Fibroblast of skin of right quadriceps (primary cell): ENCODE data around the gene VEGFA.
A peak's percentile ranks its signal among the peaks of the same experiment; 100 is the strongest.

Experiments used
- DNase-seq: peaks from one replicate; pipeline ENCODE4 v3.0.0-alpha.2; 2013

VEGFA gene

DNA sequence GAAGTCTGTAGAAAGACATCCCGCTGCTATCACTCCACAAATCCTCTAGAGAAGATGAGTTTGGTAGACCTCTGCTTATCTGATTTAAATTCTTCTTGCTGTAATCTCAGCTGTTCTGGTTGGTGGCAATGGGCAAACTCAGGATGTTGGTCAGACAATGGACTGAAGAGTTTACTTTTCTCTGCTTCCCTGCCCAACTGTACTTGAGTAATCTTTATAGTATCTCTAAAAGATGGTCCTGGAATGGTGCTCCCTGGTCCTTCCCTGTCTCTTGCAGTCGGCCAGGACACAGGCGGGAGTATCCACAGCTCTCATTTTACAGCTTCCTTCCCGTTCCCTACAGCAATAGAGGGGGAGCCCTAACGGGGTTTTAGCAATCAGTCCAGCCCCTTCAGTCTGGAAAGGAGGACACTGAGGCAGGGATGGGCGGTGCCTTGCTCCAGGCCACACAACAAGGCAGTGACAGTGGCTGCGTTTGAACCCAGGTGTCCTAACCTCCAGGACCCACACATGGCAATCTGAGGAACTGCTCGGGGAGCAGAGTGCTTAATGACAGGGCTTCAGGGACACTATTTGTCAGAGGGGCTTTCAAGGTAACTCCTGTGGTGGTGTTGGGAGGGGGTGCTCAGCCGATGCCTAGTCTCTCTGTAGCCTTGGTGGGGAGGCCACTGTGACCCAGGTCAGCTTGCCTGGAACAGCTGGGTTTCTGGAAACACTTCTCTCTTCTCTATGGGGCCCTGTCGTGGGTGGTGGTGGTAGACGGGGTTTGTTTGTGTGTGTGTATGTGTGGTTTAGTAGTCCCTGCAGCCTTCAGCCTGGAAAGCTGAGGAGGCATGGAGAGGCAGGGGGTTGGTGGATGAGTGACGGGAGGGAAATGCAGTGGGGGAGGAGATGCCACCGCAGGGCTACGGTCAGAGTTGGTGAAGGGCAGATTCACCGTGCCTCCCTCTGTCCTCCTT lies 9.5 kb upstream of the VEGFA start:
- DNase-seq, result no peak

GRCh38 chr6:43761666-43762409 lies 8.2 kb upstream of the VEGFA start:
- no peak for DNase-seq

DNA sequence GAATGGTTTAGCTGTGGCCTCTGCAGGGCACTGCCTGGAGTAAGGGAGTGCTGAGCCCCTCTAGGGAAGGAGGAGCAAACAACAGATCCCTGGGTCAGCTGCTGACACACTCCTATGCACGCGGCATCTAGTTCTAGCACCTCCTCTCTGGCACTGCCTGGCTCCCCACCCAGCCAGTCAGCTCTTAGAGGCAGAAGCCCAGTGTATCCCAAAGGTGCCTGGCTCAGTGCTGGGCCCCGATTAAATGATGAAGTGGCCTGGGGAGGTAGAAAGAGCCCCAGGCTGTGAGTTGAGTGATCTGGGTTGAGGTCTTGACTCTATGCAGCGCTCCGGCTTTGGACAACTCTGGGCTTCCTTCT lies 7.6 kb upstream of the VEGFA start:
- no peak for DNase-seq

DNA sequence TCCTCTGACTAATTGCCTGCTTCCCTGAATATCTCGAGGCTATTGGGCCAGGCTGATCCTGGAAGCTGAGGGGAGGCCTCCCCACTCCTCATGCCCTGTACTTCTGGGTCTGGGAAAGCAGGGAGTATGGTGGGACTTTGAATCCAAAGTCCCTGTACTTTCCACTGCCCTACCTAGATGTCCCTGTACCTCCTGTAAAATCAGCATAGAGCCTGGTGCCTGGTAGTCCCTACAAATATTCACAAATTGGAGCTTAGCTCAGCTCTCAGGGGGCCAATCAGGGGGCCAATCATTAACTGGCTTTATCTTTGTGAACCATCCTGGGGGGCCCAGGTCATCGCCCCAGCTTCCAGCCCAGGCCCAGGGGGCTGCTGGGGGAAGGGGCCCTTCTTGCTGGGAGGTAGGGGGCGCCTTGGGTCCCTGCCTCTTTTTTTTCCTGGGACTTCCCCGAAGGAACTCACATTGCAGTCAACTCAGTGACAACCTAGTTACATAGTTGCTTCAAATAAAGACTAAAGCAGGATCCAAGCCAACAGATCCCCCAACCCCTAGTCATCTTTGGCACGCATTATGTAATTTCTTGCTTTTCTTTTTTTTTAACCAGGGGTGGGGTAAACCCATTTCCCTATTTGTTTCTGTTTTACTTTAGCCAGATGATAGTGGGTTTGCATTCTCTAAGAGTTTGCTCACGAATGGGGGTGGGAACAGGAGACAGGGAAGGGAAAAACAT lies 6.9 kb upstream of the VEGFA start:
- DNase-seq, result peak; percentile 82

GRCh38 chr6:43763812-43764522 lies 6.0 kb upstream of the VEGFA start:
- no peak for DNase-seq

GRCh38 chr6:43764772-43765171 lies 5.2 kb upstream of the VEGFA start:
- DNase-seq, result no peak

GRCh38 chr6:43765776-43766499 lies 4.1 kb upstream of the VEGFA start:
- DNase-seq, result no peak

DNA sequence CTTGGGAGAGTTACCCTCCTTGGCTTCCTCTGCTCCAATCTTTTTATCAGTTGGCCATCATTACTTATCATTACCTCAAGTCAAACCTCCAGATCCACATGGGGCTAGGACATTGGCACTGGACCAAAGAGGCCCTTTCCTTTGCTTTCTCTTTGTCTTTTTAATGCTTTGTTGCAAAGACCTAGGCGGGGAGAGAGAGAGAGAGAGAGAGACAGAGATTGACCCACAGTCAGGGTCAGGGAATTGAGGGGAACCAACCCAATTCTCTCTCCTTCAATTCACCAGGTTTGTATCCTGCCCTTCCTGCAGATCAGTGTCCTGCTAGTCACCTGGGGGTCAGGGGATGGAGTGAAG lies 3.5 kb upstream of the VEGFA start:
- no peak for DNase-seq

- no peak for DNase-seq
Observed at GRCh38 chr6:43766964-43767461, 3.0 kb upstream of the VEGFA start.

GRCh38 chr6:43767553-43768505 lies 2.2 kb upstream of the VEGFA start:
- no peak for DNase-seq

- no peak for DNase-seq
Observed at GRCh38 chr6:43768506-43768860, 1.5 kb upstream of the VEGFA start.

DNA sequence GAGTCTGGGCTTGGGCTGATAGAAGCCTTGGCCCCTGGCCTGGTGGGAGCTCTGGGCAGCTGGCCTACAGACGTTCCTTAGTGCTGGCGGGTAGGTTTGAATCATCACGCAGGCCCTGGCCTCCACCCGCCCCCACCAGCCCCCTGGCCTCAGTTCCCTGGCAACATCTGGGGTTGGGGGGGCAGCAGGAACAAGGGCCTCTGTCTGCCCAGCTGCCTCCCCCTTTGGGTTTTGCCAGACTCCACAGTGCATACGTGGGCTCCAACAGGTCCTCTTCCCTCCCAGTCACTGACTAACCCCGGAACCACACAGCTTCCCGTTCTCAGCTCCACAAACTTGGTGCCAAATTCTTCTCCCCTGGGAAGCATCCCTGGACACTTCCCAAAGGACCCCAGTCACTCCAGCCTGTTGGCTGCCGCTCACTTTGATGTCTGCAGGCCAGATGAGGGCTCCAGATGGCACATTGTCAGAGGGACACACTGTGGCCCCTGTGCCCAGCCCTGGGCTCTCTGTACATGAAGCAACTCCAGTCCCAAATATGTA lies 957 bp upstream of the VEGFA start:
- DNase-seq, result peak; percentile 94

GRCh38 chr6:43770372-43771209 lies 580 bp downstream of the VEGFA start:
- no peak for DNase-seq

DNA sequence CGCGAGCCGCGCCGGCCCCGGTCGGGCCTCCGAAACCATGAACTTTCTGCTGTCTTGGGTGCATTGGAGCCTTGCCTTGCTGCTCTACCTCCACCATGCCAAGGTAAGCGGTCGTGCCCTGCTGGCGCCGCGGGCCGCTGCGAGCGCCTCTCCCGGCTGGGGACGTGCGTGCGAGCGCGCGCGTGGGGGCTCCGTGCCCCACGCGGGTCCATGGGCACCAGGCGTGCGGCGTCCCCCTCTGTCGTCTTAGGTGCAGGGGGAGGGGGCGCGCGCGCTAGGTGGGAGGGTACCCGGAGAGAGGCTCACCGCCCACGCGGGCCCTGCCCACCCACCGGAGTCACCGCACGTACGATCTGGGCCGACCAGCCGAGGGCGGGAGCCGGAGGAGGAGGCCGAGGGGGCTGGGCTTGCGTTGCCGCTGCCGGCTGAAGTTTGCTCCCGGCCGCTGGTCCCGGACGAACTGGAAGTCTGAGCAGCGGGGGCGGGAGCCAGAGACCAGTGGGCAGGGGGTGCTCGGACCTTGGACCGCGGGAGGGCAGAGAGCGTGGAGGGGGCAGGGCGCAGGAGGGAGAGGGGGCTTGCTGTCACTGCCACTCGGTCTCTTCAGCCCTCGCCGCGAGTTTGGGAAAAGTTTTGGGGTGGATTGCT lies 1.3 kb downstream of the VEGFA start:
- DNase-seq, result peak; percentile 34

GRCh38 chr6:43771858-43772680 lies 2.1 kb downstream of the VEGFA start:
- DNase-seq, result peak; percentile 36

GRCh38 chr6:43772681-43773049 lies 2.7 kb downstream of the VEGFA start:
- DNase-seq, result no peak

GRCh38 chr6:43773050-43773979 lies 3.3 kb downstream of the VEGFA start:
- peak; percentile 48 for DNase-seq
